Stomach (tissue), 4 donors: Measurements from ENCODE around the gene DGCR2.

Experiments used
- CTCF ChIP-seq, 7 experiments: fragments of 450-650 bp in 4 of 7; fragments of 200-600 bp in 3 of 7; sonication (generic) in 3 of 7; IDR thresholded peaks; one replicate each; pipeline ENCODE4 v1.5.1; 2016 to 2019; ENCODE audit warnings: antibody characterized with exemption in 7 of 7, control low read depth in 2 of 7, mild to moderate bottlenecking in 1 of 7
- POLR2A ChIP-seq, 4 donors: fragments of 450-650 bp; IDR thresholded peaks; one replicate each; pipeline ENCODE4 v1.6.1; 2016; ENCODE audit warnings: antibody characterized with exemption in 4 of 4, control low read depth in 2 of 4, mild to moderate bottlenecking in 1 of 4, moderate library complexity in 1 of 4
- POLR2AphosphoS5 ChIP-seq, 3 donors: sonication (generic); formaldehyde crosslinking; IDR thresholded peaks; one replicate each; pipeline ENCODE4 v1.6.1; 2016; ENCODE audit warnings: antibody characterized with exemption in 3 of 3

- no peak for TF ChIP-seq CTCF (IDR thresholded peaks at IDR 0.05)
- TF ChIP-seq POLR2A (IDR thresholded peaks at IDR 0.05), result no peak
- TF ChIP-seq POLR2AphosphoS5 (IDR thresholded peaks at IDR 0.05), result no peak
These were observed 47.1 kb upstream of the DGCR2 start for GRCh38 chr22:19169002-19169946.
